Suprapubic skin (tissue), 4 donors: ENCODE data around the gene SPPL3.

Source experiments
- CTCF ChIP-seq, 2 donors: fragments of 200-600 bp in 1 of 2; fragments of 450-650 bp in 1 of 2; sonication (generic) in 1 of 2; IDR thresholded peaks; one replicate each; pipeline ENCODE4 v1.5.1; 2016 to 2019; ENCODE audit warnings: antibody characterized with exemption in 2 of 2, mild to moderate bottlenecking in 1 of 2, moderate library complexity in 1 of 2
- EP300 ChIP-seq: sonication (generic); formaldehyde crosslinking; IDR thresholded peaks from one replicate; pipeline ENCODE4 v1.6.1; 2017; ENCODE audit warnings: antibody characterized with exemption
- POLR2A ChIP-seq, 2 donors: fragments of 450-650 bp; IDR thresholded peaks; one replicate each; pipeline ENCODE4 v1.6.1; 2017; ENCODE audit warnings: antibody characterized with exemption in 2 of 2, mild to moderate bottlenecking in 2 of 2, moderate library complexity in 2 of 2
- POLR2AphosphoS5 ChIP-seq, 3 donors: sonication (generic); formaldehyde crosslinking; IDR thresholded peaks; one replicate each; pipeline ENCODE4 v1.6.1; 2017; ENCODE audit warnings: antibody characterized with exemption in 3 of 3

- TF ChIP-seq POLR2A (IDR thresholded peaks at IDR 0.05): no peak
- TF ChIP-seq POLR2AphosphoS5 (IDR thresholded peaks at IDR 0.05): no peak
- no peak for TF ChIP-seq CTCF (IDR thresholded peaks at IDR 0.05)
- TF ChIP-seq EP300: no peak
Measured at GRCh38 chr12:120737557-120738251, 166.5 kb downstream of the SPPL3 start.
